ENCODE data around the gene NTRK1. TPM values are rescaled to one million over a fixed set of nuclear protein-coding genes. Genes with fewer than 3 reads are reported as not detected.

NTRK1 gene
- total and polyA plus RNA-seq, 2 of the 13 experiments (the other 11 are each of a cell fraction or from before 2014, with no cell fraction given), result not detected

DNA sequence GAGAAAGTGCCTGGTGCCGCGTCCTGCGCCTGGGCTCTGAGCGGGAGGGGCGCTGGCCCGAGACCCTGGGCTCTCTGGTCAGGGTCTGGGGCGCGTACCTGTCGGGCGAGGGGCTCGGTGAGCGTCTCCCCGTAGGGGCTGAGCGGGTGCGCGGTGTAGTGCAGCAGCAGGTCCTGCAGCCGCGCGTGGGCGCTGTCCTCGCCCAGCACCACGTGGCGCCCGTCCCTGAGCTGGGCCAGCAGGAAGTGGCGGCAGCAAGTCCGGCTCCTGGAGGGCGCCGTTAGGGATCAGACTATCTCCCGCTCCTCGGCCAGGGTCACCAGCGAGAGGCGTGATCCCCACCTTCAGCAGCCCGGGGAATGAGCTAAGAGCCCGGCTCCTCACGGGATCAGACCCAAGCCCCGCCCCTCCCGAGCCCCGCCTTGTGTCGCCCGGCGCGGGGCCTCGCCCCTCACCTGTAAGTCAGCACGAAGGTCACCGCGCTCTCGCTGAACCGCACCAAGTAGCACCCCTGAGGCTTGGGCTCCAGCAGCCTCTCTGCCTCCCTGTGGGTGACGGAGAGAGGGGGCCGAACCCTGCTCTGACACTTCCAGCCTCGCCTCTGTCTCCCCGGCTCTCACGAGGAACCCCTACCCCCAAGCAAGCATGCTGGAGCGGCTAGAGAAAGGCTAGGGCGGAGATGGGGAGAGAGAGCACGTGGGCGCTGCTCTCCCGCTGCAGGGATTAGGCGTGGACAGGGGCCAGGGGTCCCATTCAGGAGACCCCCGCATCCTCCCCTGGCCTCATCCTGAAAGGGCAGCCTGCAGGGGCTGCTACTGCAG lies 46.7 kb upstream of the NTRK1 start (continued):
- TF ChIP-seq, protein P1, sequence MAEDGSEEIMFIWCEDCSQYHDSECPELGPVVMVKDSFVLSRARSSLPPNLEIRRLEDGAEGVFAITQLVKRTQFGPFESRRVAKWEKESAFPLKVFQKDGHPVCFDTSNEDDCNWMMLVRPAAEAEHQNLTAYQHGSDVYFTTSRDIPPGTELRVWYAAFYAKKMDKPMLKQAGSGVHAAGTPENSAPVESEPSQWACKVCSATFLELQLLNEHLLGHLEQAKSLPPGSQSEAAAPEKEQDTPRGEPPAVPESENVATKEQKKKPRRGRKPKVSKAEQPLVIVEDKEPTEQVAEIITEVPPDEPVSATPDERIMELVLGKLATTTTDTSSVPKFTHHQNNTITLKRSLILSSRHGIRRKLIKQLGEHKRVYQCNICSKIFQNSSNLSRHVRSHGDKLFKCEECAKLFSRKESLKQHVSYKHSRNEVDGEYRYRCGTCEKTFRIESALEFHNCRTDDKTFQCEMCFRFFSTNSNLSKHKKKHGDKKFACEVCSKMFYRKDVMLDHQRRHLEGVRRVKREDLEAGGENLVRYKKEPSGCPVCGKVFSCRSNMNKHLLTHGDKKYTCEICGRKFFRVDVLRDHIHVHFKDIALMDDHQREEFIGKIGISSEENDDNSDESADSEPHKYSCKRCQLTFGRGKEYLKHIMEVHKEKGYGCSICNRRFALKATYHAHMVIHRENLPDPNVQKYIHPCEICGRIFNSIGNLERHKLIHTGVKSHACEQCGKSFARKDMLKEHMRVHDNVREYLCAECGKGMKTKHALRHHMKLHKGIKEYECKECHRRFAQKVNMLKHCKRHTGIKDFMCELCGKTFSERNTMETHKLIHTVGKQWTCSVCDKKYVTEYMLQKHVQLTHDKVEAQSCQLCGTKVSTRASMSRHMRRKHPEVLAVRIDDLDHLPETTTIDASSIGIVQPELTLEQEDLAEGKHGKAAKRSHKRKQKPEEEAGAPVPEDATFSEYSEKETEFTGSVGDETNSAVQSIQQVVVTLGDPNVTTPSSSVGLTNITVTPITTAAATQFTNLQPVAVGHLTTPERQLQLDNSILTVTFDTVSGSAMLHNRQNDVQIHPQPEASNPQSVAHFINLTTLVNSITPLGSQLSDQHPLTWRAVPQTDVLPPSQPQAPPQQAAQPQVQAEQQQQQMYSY (CRISPR knock-in tag; IDR thresholded peaks at IDR 0.05), result peak; percentile 67; the same call in 1 of the 2 replicates
- TF ChIP-seq MYC (CRISPR knock-in tag; IDR thresholded peaks at IDR 0.05; ENCODE audit: borderline replicate concordance) (peak; percentile 99), TBP (CRISPR knock-in tag; IDR thresholded peaks at IDR 0.05) (no peak), NCOA1 (CRISPR knock-in tag; IDR thresholded peaks at IDR 0.05) (no peak), CC2D1A (CRISPR knock-in tag; IDR thresholded peaks at IDR 0.05) (0 out of 2 replicates have a peak, but pooled peaks have one; percentile 26), ZBTB21 (CRISPR knock-in tag; IDR thresholded peaks at IDR 0.05) (no peak), HNF4G (IDR thresholded peaks at IDR 0.05; ENCODE audit: borderline replicate concordance, low read depth, low read length) (no peak), HNF4G (CRISPR knock-in tag; IDR thresholded peaks at IDR 0.05; ENCODE audit: borderline replicate concordance, low read depth) (no peak), TEAD2 (CRISPR knock-in tag; IDR thresholded peaks at IDR 0.05) (no peak), KDM6A (CRISPR knock-in tag; IDR thresholded peaks at IDR 0.05; ENCODE audit: low read depth) (no peak), SP1 (IDR thresholded peaks at IDR 0.05) (no peak), SP1 (CRISPR knock-in tag; IDR thresholded peaks at IDR 0.05) (peak; percentile 64), ZZZ3 (CRISPR knock-in tag; IDR thresholded peaks at IDR 0.05; ENCODE audit: borderline replicate concordance) (peak; percentile 56; the same call in 1 of the 2 replicates)
- TF ChIP-seq, protein P2, sequence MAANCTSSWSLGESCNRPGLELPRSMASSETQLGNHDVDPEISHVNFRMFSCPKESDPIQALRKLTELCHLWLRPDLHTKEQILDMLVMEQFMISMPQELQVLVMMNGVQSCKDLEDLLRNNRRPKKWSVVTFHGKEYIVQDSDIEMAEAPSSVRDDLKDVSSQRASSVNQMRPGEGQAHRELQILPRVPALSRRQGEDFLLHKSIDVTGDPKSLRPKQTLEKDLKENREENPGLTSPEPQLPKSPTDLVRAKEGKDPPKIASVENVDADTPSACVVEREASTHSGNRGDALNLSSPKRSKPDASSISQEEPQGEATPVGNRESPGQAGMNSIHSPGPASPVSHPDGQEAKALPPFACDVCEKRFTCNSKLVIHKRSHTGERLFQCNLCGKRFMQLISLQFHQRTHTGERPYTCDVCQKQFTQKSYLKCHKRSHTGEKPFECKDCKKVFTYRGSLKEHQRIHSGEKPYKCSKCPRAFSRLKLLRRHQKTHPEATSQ (CRISPR knock-in tag; IDR thresholded peaks at IDR 0.05; ENCODE audit: borderline replicate concordance), result no peak
- TF ChIP-seq, protein P3, sequence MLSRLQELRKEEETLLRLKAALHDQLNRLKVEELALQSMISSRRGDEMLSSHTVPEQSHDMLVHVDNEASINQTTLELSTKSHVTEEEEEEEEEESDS (CRISPR knock-in tag; IDR thresholded peaks at IDR 0.05; ENCODE audit: borderline replicate concordance), result no peak
- TF ChIP-seq, protein P4, sequence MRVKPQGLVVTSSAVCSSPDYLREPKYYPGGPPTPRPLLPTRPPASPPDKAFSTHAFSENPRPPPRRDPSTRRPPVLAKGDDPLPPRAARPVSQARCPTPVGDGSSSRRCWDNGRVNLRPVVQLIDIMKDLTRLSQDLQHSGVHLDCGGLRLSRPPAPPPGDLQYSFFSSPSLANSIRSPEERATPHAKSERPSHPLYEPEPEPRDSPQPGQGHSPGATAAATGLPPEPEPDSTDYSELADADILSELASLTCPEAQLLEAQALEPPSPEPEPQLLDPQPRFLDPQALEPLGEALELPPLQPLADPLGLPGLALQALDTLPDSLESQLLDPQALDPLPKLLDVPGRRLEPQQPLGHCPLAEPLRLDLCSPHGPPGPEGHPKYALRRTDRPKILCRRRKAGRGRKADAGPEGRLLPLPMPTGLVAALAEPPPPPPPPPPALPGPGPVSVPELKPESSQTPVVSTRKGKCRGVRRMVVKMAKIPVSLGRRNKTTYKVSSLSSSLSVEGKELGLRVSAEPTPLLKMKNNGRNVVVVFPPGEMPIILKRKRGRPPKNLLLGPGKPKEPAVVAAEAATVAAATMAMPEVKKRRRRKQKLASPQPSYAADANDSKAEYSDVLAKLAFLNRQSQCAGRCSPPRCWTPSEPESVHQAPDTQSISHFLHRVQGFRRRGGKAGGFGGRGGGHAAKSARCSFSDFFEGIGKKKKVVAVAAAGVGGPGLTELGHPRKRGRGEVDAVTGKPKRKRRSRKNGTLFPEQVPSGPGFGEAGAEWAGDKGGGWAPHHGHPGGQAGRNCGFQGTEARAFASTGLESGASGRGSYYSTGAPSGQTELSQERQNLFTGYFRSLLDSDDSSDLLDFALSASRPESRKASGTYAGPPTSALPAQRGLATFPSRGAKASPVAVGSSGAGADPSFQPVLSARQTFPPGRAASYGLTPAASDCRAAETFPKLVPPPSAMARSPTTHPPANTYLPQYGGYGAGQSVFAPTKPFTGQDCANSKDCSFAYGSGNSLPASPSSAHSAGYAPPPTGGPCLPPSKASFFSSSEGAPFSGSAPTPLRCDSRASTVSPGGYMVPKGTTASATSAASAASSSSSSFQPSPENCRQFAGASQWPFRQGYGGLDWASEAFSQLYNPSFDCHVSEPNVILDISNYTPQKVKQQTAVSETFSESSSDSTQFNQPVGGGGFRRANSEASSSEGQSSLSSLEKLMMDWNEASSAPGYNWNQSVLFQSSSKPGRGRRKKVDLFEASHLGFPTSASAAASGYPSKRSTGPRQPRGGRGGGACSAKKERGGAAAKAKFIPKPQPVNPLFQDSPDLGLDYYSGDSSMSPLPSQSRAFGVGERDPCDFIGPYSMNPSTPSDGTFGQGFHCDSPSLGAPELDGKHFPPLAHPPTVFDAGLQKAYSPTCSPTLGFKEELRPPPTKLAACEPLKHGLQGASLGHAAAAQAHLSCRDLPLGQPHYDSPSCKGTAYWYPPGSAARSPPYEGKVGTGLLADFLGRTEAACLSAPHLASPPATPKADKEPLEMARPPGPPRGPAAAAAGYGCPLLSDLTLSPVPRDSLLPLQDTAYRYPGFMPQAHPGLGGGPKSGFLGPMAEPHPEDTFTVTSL (CRISPR knock-in tag; IDR thresholded peaks at IDR 0.05; ENCODE audit: borderline replicate concordance), result no peak

Measured in HepG2 (cell line).